Fibroblast of skin of left quadriceps (primary cell): ENCODE data around the gene ZNF112.

Experiments
- DNase-seq, 2 experiments: peaks; one replicate each; pipeline ENCODE4 v3.0.0-alpha.2; 2013; ENCODE audit warnings: low read depth in 2 of 2

ZNF112 gene

DNA sequence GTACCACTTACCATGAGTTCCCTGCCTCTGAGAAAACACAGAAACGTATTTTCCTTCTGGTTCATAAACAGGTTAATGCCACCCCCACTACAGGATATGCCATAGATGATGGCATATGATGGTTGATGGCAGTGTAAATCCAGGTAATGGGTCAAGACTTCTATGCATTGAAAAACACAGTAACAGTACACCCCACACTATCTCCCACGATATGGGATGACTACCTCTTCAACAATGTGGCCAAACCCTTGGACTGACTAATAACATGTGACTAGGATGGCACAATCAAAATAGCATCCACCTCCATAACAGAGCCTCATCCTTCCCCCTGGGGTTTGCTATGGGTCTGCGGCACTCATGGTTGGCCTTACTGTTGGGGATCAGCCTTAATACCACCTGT, 73.6 kb downstream of the ZNF112 start:
- DNase-seq: no peak

DNA sequence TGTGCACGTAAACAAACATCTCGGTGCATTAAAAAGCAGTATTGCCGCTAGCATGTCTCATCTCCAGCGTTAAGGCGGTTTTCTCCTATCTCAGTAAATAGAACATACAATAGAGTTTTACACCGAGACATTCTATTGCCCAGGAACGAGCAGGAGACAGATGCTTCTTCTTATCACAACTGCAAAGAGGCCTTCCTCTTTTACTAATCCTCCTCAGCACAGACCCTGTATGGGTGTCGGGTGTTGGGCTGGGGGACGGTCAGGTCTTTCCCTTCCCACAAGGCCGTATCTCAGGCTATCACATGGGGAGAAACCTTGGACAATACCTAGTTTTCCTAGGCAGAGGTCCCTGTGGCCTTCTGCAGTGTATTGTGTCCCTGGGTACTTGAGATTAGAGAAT, 75.6 kb downstream of the ZNF112 start:
- DNase-seq: no peak

DNA sequence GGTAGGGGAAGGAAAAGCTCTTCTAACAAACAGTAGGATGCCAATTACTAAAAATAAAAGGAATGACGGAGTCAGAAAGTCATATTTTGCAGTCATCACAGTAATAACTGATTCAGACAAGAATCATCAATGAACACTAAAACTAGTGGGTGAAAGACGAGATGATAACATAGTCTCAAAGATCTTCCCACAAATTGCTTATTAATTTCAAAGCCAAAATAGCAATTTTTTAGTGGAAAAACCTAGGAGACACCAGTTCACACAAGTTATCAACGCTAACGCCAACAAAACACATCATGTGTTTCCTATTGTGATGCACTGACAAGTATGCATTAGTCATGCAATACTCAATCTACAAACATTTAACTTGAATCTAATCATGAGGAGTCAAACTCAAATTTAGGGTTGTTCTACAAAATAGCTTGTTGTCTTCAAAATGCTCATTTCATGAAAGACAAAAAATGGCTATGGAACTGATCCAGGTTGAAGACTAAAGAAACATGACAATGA, 78.2 kb downstream of the ZNF112 start:
- no peak for DNase-seq

DNA sequence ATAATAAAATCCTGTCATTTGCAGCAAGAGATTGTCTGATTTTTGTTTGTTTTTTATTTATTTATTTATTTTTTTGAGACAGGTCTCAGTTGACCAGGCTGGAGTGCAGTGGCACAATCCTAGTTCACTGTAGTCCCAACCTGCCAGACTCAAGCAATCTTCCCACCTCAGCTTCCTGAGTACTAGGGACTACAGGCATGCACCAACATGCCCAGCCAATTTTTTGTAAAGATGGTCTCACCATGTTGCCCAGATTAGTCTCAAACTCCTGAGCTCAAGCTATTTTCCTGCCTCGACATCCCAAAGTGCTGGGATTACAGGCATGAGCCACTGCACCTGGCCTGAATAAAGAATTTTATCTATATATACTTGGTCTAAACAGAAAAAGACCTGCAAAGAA, 79.1 kb downstream of the ZNF112 start:
- no peak for DNase-seq
